Suprapubic skin (tissue), 4 donors: ENCODE results near the gene SPPL3. TPM values are rescaled to one million over a fixed set of nuclear protein-coding genes. Genes with fewer than 3 reads are reported as not detected.
A peak's percentile ranks its signal among the peaks of the same experiment; 100 is the strongest.

ENCODE experiments used
- DNase-seq, 2 donors: peaks; one replicate each; pipeline ENCODE4 v3.0.0-alpha.2; 2019; ENCODE audit warnings: low spot score in 2 of 2
- H3K27ac ChIP-seq: fragments of 200-600 bp; sonication (generic); one replicate; pipeline ENCODE4 v1.5.1; 2019
- H3K27me3 ChIP-seq: fragments of 200-600 bp; sonication (generic); one replicate; pipeline ENCODE4 v1.5.1; 2019
- H3K36me3 ChIP-seq: fragments of 200-600 bp; sonication (generic); one replicate; pipeline ENCODE4 v1.5.1; 2019
- H3K4me1 ChIP-seq: fragments of 200-600 bp; sonication (generic); one replicate; pipeline ENCODE4 v1.5.1; 2019
- H3K4me3 ChIP-seq: fragments of 200-600 bp; sonication (generic); one replicate; pipeline ENCODE4 v1.5.1; 2019; ENCODE audit warnings: mild to moderate bottlenecking
- H3K9me3 ChIP-seq: fragments of 200-600 bp; sonication (generic); one replicate; pipeline ENCODE4 v1.5.1; 2019
- CTCF ChIP-seq, 2 donors: fragments of 200-600 bp in 1 of 2; fragments of 450-650 bp in 1 of 2; sonication (generic) in 1 of 2; IDR thresholded peaks; one replicate each; pipeline ENCODE4 v1.5.1; 2016 to 2019; ENCODE audit warnings: antibody characterized with exemption in 2 of 2, mild to moderate bottlenecking in 1 of 2, moderate library complexity in 1 of 2
- EP300 ChIP-seq: sonication (generic); formaldehyde crosslinking; IDR thresholded peaks from one replicate; pipeline ENCODE4 v1.6.1; 2017; ENCODE audit warnings: antibody characterized with exemption
- POLR2A ChIP-seq, 2 donors: fragments of 450-650 bp; IDR thresholded peaks; one replicate each; pipeline ENCODE4 v1.6.1; 2017; ENCODE audit warnings: antibody characterized with exemption in 2 of 2, mild to moderate bottlenecking in 2 of 2, moderate library complexity in 2 of 2
- POLR2AphosphoS5 ChIP-seq, 3 donors: sonication (generic); formaldehyde crosslinking; IDR thresholded peaks; one replicate each; pipeline ENCODE4 v1.6.1; 2017; ENCODE audit warnings: antibody characterized with exemption in 3 of 3
- WGBS: methylation state at CpG from one replicate; pipeline ENCODE4 v1.1.5; 2018; 5-methylcytosine and 5-hydroxymethylcytosine counted together
- total RNA-seq, 4 donors: library from RNA; depleted of rRNA; stranded (reverse); fragments of >200 nt; gene quantifications; one replicate each; pipeline ENCODE4 v1.1.0, GENCODE V29; 2016

Gene SPPL3
- total RNA-seq, 4 donors from 2014 or later = 64.7 to 91.8 (median 70.6) TPM

- H3K27ac ChIP-seq = no peak overlapping the region
- no peaks in the 10 kb centered on the region for H3K36me3 ChIP-seq
- no peak overlapping the region for H3K4me3 ChIP-seq
- no peaks in the 10 kb centered on the region for H3K27me3 ChIP-seq
- H3K9me3 ChIP-seq = no peaks in the 10 kb centered on the region
- DNase-seq = no peak
- peaks cover 20% of the 10 kb centered on the region for H3K4me1 ChIP-seq
- 75% methylated on average over 1 of the region's 1 CpG for WGBS
- TF ChIP-seq CTCF (IDR thresholded peaks at IDR 0.05) (no peak), POLR2AphosphoS5 (IDR thresholded peaks at IDR 0.05) (no peak), EP300 (no peak), POLR2A (IDR thresholded peaks at IDR 0.05) (no peak)
These were observed 41.5 kb downstream of the SPPL3 start for GRCh38 chr12:120862664-120863063.

GRCh38 chr12:120861074-120861795, 42.9 kb downstream of the SPPL3 start:
- peaks cover 24% of the 10 kb centered on the region for H3K4me1 ChIP-seq
- TF ChIP-seq EP300 (no peak), CTCF (IDR thresholded peaks at IDR 0.05) (no peak), POLR2AphosphoS5 (IDR thresholded peaks at IDR 0.05) (no peak), POLR2A (IDR thresholded peaks at IDR 0.05) (no peak)
- 76% methylated on average over 3 of the region's 3 CpGs for WGBS
- no peaks in the 10 kb centered on the region for H3K27me3 ChIP-seq
- no peak for DNase-seq
- no peak overlapping the region for H3K27ac ChIP-seq
- no peaks in the 10 kb centered on the region for H3K9me3 ChIP-seq
- no peak overlapping the region for H3K4me3 ChIP-seq
- no peaks in the 10 kb centered on the region for H3K36me3 ChIP-seq

- TF ChIP-seq CTCF (IDR thresholded peaks at IDR 0.05) (no peak), EP300 (no peak), POLR2AphosphoS5 (IDR thresholded peaks at IDR 0.05) (no peak), POLR2A (IDR thresholded peaks at IDR 0.05) (no peak)
- Histone ChIP-seq H3K4me3 (no peak overlapping the region), H3K4me1 (peaks cover 25% of the 10 kb centered on the region), H3K27me3 (no peaks in the 10 kb centered on the region), H3K27ac (no peak overlapping the region), H3K9me3 (no peaks in the 10 kb centered on the region), H3K36me3 (no peaks in the 10 kb centered on the region)
- 95% methylated on average over 13 of the region's 13 CpGs for WGBS
- DNase-seq = no peak
These were observed 45.7 kb downstream of the SPPL3 start for GRCh38 chr12:120858306-120859088.

GRCh38 chr12:120856980-120857379, 47.2 kb downstream of the SPPL3 start:
- Histone ChIP-seq H3K27me3 (no peaks in the 10 kb centered on the region), H3K4me1 (peaks cover 32% of the 10 kb centered on the region), H3K4me3 (no peak overlapping the region), H3K9me3 (no peaks in the 10 kb centered on the region), H3K27ac (no peak overlapping the region), H3K36me3 (no peaks in the 10 kb centered on the region)
- no peak for DNase-seq
- WGBS = 42% methylated on average over 2 of the region's 2 CpGs
- TF ChIP-seq CTCF (IDR thresholded peaks at IDR 0.05) (peak in 1 of 2 donors; percentile 11), POLR2AphosphoS5 (IDR thresholded peaks at IDR 0.05) (no peak)

- no peak overlapping the region for H3K4me3 ChIP-seq
- DNase-seq = no peak
- H3K4me1 ChIP-seq = peaks cover 33% of the 10 kb centered on the region
- no peak overlapping the region for H3K27ac ChIP-seq
- H3K27me3 ChIP-seq = no peaks in the 10 kb centered on the region
- WGBS = 65% methylated on average over 6 of the region's 6 CpGs
- no peak for TF ChIP-seq CTCF (IDR thresholded peaks at IDR 0.05)
- no peak for TF ChIP-seq EP300
- TF ChIP-seq POLR2AphosphoS5 (IDR thresholded peaks at IDR 0.05) = no peak
- TF ChIP-seq POLR2A (IDR thresholded peaks at IDR 0.05) = no peak
- H3K9me3 ChIP-seq = no peaks in the 10 kb centered on the region
- no peaks in the 10 kb centered on the region for H3K36me3 ChIP-seq
These were observed 48.2 kb downstream of the SPPL3 start for GRCh38 chr12:120855823-120856588.
